ENCODE measurements around the gene CFAP90.

GRCh38 chr5:7869474-7870136 is 18.7 kb upstream of the CFAP90 start:
- TF ChIP-seq FOXP2 (optimal IDR thresholded peaks at IDR 0.05; ENCODE audit: borderline replicate concordance, extremely low read depth, extremely low read length, insufficient read depth): no peak
- TF ChIP-seq POLR2AphosphoS5 (IDR thresholded peaks at IDR 0.05; ENCODE audit: low read depth, low read length): no peak
- no peak for TF ChIP-seq REST (IDR thresholded peaks at IDR 0.05; ENCODE audit: insufficient read depth in 1 of 2, low read depth in 2 of 2, low read length in 2 of 2)
- TF ChIP-seq SIN3A (IDR thresholded peaks at IDR 0.05; ENCODE audit: borderline replicate concordance, insufficient read depth, low read length): no peak

Measured in PFSK-1 (cell line).